GM23248 (cell line): ENCODE results near the gene HOXC5. TPM values are rescaled to one million over a fixed set of nuclear protein-coding genes. Genes with fewer than 3 reads are reported as not detected.

Source experiments
- DNase-seq: peaks from one replicate; pipeline ENCODE4 v3.0.0-alpha.2; 2015
- H2AFZ ChIP-seq: fragments of 200-600 bp; sonication (generic); 2 replicates; pipeline ENCODE4 v1.6.1; 2016; ENCODE audit warnings: antibody characterized with exemption
- H3F3A ChIP-seq: fragments of 200-600 bp; sonication (generic); 2 replicates; pipeline ENCODE4 v1.6.1; 2016; ENCODE audit warnings: mild to moderate bottlenecking, antibody characterized with exemption, mixed run types; ENCODE audit not compliant: insufficient read depth
- H3K27ac ChIP-seq: fragments of 200-600 bp; sonication (generic); 2 replicates; pipeline ENCODE4 v1.5.1; 2016; ENCODE audit warnings: mild to moderate bottlenecking
- H3K27me3 ChIP-seq: fragments of 200-600 bp; sonication (generic); replicated peaks from 2 replicates; pipeline ENCODE4 v1.6.1; 2016; ENCODE audit warnings: mild to moderate bottlenecking; ENCODE audit not compliant: insufficient read depth
- H3K36me3 ChIP-seq: fragments of 200-600 bp; sonication (generic); 2 replicates; pipeline ENCODE4 v1.6.1; 2016; ENCODE audit warnings: low read depth, mild to moderate bottlenecking
- H3K4me1 ChIP-seq: fragments of 200-600 bp; sonication (generic); 2 replicates; pipeline ENCODE4 v1.6.1; 2016; ENCODE audit warnings: mild to moderate bottlenecking; ENCODE audit not compliant: insufficient read depth
- H3K4me2 ChIP-seq: fragments of 200-600 bp; sonication (generic); one replicate; pipeline ENCODE4 v1.6.1; 2016; ENCODE audit warnings: mild to moderate bottlenecking; ENCODE audit not compliant: unreplicated experiment
- H3K4me3 ChIP-seq: fragments of 200-600 bp; sonication (generic); 2 replicates; pipeline ENCODE4 v1.5.1; 2016; ENCODE audit warnings: mild to moderate bottlenecking
- H3K79me2 ChIP-seq: fragments of 200-600 bp; sonication (generic); 2 replicates; pipeline ENCODE4 v1.6.1; 2016; ENCODE audit warnings: mild to moderate bottlenecking; ENCODE audit not compliant: insufficient read depth
- H3K9ac ChIP-seq: fragments of 200-600 bp; sonication (generic); 2 replicates; pipeline ENCODE4 v1.6.1; 2016; ENCODE audit warnings: mild to moderate bottlenecking
- H3K9me2 ChIP-seq: fragments of 200-600 bp; sonication (generic); 2 replicates; pipeline ENCODE4 v1.6.1; 2016; ENCODE audit warnings: mixed run types, mild to moderate bottlenecking, moderate library complexity; ENCODE audit not compliant: insufficient read depth
- H3K9me3 ChIP-seq: fragments of 200-600 bp; sonication (generic); one replicate; pipeline ENCODE4 v1.6.1; 2017; ENCODE audit warnings: low read depth
- H4K20me1 ChIP-seq: fragments of 200-600 bp; sonication (generic); 2 replicates; pipeline ENCODE4 v1.6.0; 2016; ENCODE audit not compliant: insufficient read depth
- EZH2 ChIP-seq: fragments of 200-600 bp; sonication (generic); IDR thresholded peaks from 2 replicates; pipeline ENCODE4 v1.6.1; 2018; ENCODE audit warnings: antibody characterized with exemption, mild to moderate bottlenecking; ENCODE audit not compliant: insufficient read depth, poor library complexity, severe bottlenecking
- EZH2phosphoT487 ChIP-seq: fragments of 200-600 bp; sonication (generic); IDR thresholded peaks from 2 replicates; pipeline ENCODE4 v1.6.1; 2018; ENCODE audit warnings: antibody characterized with exemption, moderate library complexity, mild to moderate bottlenecking, low read depth; ENCODE audit not compliant: insufficient read depth
- WGBS, 2 experiments: methylation state at CpG; one replicate each; pipeline ENCODE4 v1.1.6; 2015 to 2017; ENCODE audit warnings: low lambda C conversion rate in 2 of 2, low coverage in 1 of 2; ENCODE audit errors: missing lambda C conversion rate in 2 of 2; 5-methylcytosine and 5-hydroxymethylcytosine counted together
- in situ Hi-C: fragments of 300-500 bp; cut with MboI; formaldehyde crosslinking; loops from 2 replicates; pipeline ENCODE4 v1.15.0; 2020
- polyA plus RNA-seq: library from polyadenylated mRNA; unstranded; fragments of >200 nt; fragmentation: Nextera tagmentation; extraction: Ambion mirVana; gene quantifications from 2 replicates; pipeline ENCODE4 v1.2.1, GENCODE V29; 2016
- total RNA-seq: library from RNA; depleted of rRNA; stranded (reverse); fragments of >200 nt; shearing (Covaris generic); gene quantifications from 2 replicates; pipeline ENCODE4 v1.2.3, GENCODE V29; 2014

Gene HOXC5
- total and polyA plus RNA-seq, 2 experiments from 2014 or later, result 0.65 to 1.8 TPM

GRCh38 chr12:53997204-53998109, 35.4 kb upstream of the HOXC5 start:
- H3K79me2 ChIP-seq, result peaks cover 9% of the 10 kb centered on the region; the same call in 1 of the 2 replicates
- H4K20me1 ChIP-seq, result no peaks in the 10 kb centered on the region
- in situ Hi-C loops, result no loop called here
- H3K4me2 ChIP-seq, result no peak overlapping the region
- no peak overlapping the region for H2AFZ ChIP-seq
- DNase-seq, result no peak
- peaks cover 24% of the 10 kb centered on the region for H3K27me3 ChIP-seq
- H3K36me3 ChIP-seq, result no peaks in the 10 kb centered on the region
- H3K9me2 ChIP-seq, result no peaks in the 10 kb centered on the region
- no peak for TF ChIP-seq EZH2
- no peak for TF ChIP-seq EZH2phosphoT487
- no peaks in the 10 kb centered on the region for H3F3A ChIP-seq
- no peaks in the 10 kb centered on the region for H3K9me3 ChIP-seq
- H3K9ac ChIP-seq, result no peak overlapping the region
- no peak overlapping the region for H3K4me3 ChIP-seq
- peaks cover 3% of the 10 kb centered on the region; the same call in 1 of the 2 replicates for H3K4me1 ChIP-seq
- no peak overlapping the region for H3K27ac ChIP-seq
- WGBS, 2 experiments, result 94 to 97% methylated on average over 32 to 35 of the region's 35 CpGs

GRCh38 chr12:53998110-53998899, 34.5 kb upstream of the HOXC5 start:
- no peak overlapping the region for H2AFZ ChIP-seq
- peaks cover 3% of the 10 kb centered on the region; the same call in 1 of the 2 replicates for H3K4me1 ChIP-seq
- no peaks in the 10 kb centered on the region for H3K9me2 ChIP-seq
- H3F3A ChIP-seq, result no peaks in the 10 kb centered on the region
- TF ChIP-seq EZH2phosphoT487 (no peak), EZH2 (no peak)
- H3K9ac ChIP-seq, result no peak overlapping the region
- peaks cover 9% of the 10 kb centered on the region; the same call in 1 of the 2 replicates for H3K79me2 ChIP-seq
- no peaks in the 10 kb centered on the region for H3K9me3 ChIP-seq
- H3K4me3 ChIP-seq, result no peak overlapping the region; the same call in 1 of the 2 replicates
- H4K20me1 ChIP-seq, result no peaks in the 10 kb centered on the region
- in situ Hi-C loops, result no loop called here
- no peaks in the 10 kb centered on the region for H3K36me3 ChIP-seq
- DNase-seq, result no peak
- H3K4me2 ChIP-seq, result no peak overlapping the region
- WGBS, 2 experiments, result 87 to 89% methylated on average over 7 to 11 of the region's 11 CpGs
- peaks cover 16% of the 10 kb centered on the region for H3K27me3 ChIP-seq
- no peak overlapping the region for H3K27ac ChIP-seq

GRCh38 chr12:53998900-53999236, 34.0 kb upstream of the HOXC5 start:
- Histone ChIP-seq H3K9ac (peak overlapping the region; percentile 98; the same call in 1 of the 2 replicates), H3K27ac (no peak overlapping the region), H3K9me3 (no peaks in the 10 kb centered on the region), H2AFZ (peak overlapping the region; percentile 100; the same call in 1 of the 2 replicates), H3K9me2 (no peaks in the 10 kb centered on the region), H3K4me1 (peaks cover 3% of the 10 kb centered on the region; the same call in 1 of the 2 replicates), H3F3A (no peaks in the 10 kb centered on the region), H3K4me3 (peak overlapping the region; percentile 96), H3K4me2 (peak overlapping the region; percentile 57), H3K79me2 (peaks cover 9% of the 10 kb centered on the region; the same call in 1 of the 2 replicates), H3K27me3 (peaks cover 10% of the 10 kb centered on the region), H4K20me1 (no peaks in the 10 kb centered on the region), H3K36me3 (no peaks in the 10 kb centered on the region)
- in situ Hi-C loops, result no loop called here
- 43 to 49% methylated on average over 11 to 13 of the region's 13 CpGs for WGBS, 2 experiments
- no peak for TF ChIP-seq EZH2phosphoT487
- DNase-seq, result no peak

- no peak for TF ChIP-seq EZH2
- no peak for TF ChIP-seq EZH2phosphoT487
- no peaks in the 10 kb centered on the region for H3K9me3 ChIP-seq
- peak overlapping the region; percentile 58 for H3K27ac ChIP-seq
- peak; percentile 93 for DNase-seq
- no peaks in the 10 kb centered on the region for H3K9me2 ChIP-seq
- no peaks in the 10 kb centered on the region for H3K36me3 ChIP-seq
- peaks cover 3% of the 10 kb centered on the region; the same call in 1 of the 2 replicates for H3K4me1 ChIP-seq
- no peaks in the 10 kb centered on the region for H4K20me1 ChIP-seq
- peaks cover 9% of the 10 kb centered on the region; the same call in 1 of the 2 replicates for H3K79me2 ChIP-seq
- in situ Hi-C loops, result no loop called here
- H3K27me3 ChIP-seq, result peaks cover 5% of the 10 kb centered on the region
- H3K4me3 ChIP-seq, result peak overlapping the region; percentile 96
- H3F3A ChIP-seq, result no peaks in the 10 kb centered on the region
- peak overlapping the region; percentile 98 for H3K9ac ChIP-seq
- 1 to 2% methylated on average over 32 to 35 of the region's 35 CpGs for WGBS, 2 experiments
- peak overlapping the region; percentile 98 for H3K4me2 ChIP-seq
- peak overlapping the region; percentile 100 for H2AFZ ChIP-seq
These were observed 33.2 kb upstream of the HOXC5 start for GRCh38 chr12:53999559-54000115.
